Sigmoid colon (tissue), 4 donors: ENCODE data around the gene AGAP9.
"Not testable (repeated sequence)": the region's sequence is repeated elsewhere in the genome, so short reads cannot be mapped to it uniquely, and the experiment has no call there.

Experiments
- POLR2AphosphoS5 ChIP-seq, 4 donors: sonication (generic); formaldehyde crosslinking; IDR thresholded peaks; one replicate each; pipeline ENCODE4 v1.6.1; 2017; ENCODE audit warnings: antibody characterized with exemption in 4 of 4
- TF ChIP-seq, protein P1 (sequence below), 4 experiments: fragments of 450-650 bp in 3 of 4; fragments of 200-600 bp in 1 of 4; IDR thresholded peaks; one replicate each; pipeline ENCODE4 v1.5.1; 2016 to 2019; ENCODE audit warnings: antibody characterized with exemption in 4 of 4, mild to moderate bottlenecking in 3 of 4, moderate library complexity in 2 of 4

DNA sequence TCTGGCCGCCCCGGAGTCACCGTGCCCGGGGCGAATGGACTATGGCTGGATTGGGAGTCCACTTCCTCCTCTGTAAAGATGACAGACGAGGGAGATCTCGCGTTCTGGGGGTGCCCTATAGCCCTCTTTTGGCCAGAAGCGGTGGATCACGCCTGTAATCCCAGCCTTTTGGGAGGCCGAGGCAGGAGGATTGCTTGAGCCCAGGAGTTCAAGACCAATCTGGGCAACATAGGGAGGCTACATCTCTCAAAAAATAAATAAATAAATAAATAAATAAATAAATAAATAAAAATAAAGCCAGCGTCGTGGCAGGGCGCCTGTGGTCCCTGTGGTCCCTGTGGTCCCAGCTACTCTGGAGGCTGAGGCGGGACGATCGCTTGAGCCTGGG is 30.4 kb upstream of the AGAP9 start:
- TF ChIP-seq POLR2AphosphoS5 (IDR thresholded peaks at IDR 0.05): not testable (repeated sequence)
- TF ChIP-seq, protein P1, sequence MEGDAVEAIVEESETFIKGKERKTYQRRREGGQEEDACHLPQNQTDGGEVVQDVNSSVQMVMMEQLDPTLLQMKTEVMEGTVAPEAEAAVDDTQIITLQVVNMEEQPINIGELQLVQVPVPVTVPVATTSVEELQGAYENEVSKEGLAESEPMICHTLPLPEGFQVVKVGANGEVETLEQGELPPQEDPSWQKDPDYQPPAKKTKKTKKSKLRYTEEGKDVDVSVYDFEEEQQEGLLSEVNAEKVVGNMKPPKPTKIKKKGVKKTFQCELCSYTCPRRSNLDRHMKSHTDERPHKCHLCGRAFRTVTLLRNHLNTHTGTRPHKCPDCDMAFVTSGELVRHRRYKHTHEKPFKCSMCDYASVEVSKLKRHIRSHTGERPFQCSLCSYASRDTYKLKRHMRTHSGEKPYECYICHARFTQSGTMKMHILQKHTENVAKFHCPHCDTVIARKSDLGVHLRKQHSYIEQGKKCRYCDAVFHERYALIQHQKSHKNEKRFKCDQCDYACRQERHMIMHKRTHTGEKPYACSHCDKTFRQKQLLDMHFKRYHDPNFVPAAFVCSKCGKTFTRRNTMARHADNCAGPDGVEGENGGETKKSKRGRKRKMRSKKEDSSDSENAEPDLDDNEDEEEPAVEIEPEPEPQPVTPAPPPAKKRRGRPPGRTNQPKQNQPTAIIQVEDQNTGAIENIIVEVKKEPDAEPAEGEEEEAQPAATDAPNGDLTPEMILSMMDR (IDR thresholded peaks at IDR 0.05): not testable (repeated sequence)
